Activated CD4-positive, alpha-beta T cell treated with anti-CD3 and anti-CD28 coated beads, Interleukin-2, amount 50 U/mL, for 1 hour (primary cell): Measurements from ENCODE around the gene LENG1.

Experiments used
- DNase-seq: peaks from one replicate; pipeline ENCODE4 v3.0.0-alpha.2; 2020

The LENG1 gene

GRCh38 chr19:54106716-54107115 lies 52.8 kb downstream of the LENG1 start:
- DNase-seq: no peak

GRCh38 chr19:54105796-54106195 lies 53.7 kb downstream of the LENG1 start:
- DNase-seq: no peak
